K562 (cell line): ENCODE data around the gene PPIH. TPM values are rescaled to one million over a fixed set of nuclear protein-coding genes. Genes with fewer than 3 reads are reported as not detected.
A peak's percentile ranks its signal among the peaks of the same experiment; 100 is the strongest.
"Not testable (repeated sequence)": the region's sequence is repeated elsewhere in the genome, so short reads cannot be mapped to it uniquely, and the experiment has no call there.

Experiments
- ATAC-seq: fragments of 200-7000 bp; cut with Tn5 transposase; 3 replicates; pipeline ENCODE4 v1.9.1; 2020; ENCODE audit warnings: moderate library complexity
- BruUV-seq: library from RNA; stranded (reverse); fragments of 400-500 nt; replicated peaks from 2 replicates; lab custom pipeline; 2021; lab: Mats Ljungman, UMichigan
- CTCF ChIA-PET: fragments of 300-600 bp; formaldehyde crosslinking; extraction: SDS; loops from one replicate; lab custom pipeline; 2021; ENCODE audit warnings: low intra/inter-chr PET ratio; lab: Yijun Ruan, JAX
- POLR2A ChIA-PET: fragments of 300-600, 350-650 bp; sonication (Branson Sonifier 250); formaldehyde crosslinking; extraction: SDS; loops from one replicate; lab custom pipeline; 2021; ENCODE audit warnings: antibody characterized with exemption, inconsistent platforms; lab: Yijun Ruan, JAX
- DNase-seq, 4 experiments: peaks; one replicate each; pipeline versions ENCODE4 v3.0.0 to v3.0.0-alpha.2; 2011 to 2018; ENCODE audit warnings: low spot score in 3 of 4, mixed read lengths in 3 of 4; ENCODE audit errors: extremely low read depth in 1 of 4
- FAIRE-seq: peaks from 2 replicates; lab custom pipeline; 2011; peaks lifted over from hg19 to GRCh38; lab: Jason Lieb, UNC
- H2AFZ ChIP-seq: 2 replicates; pipeline ENCODE4 v1.6.0; 2011; ENCODE audit warnings: low read depth, low read length, control low read depth, inconsistent platforms
- H3K27ac ChIP-seq: fragments of 200-600 bp; 3 replicates; pipeline ENCODE4 v1.8.0; 2011; ENCODE audit warnings: low read depth, mild to moderate bottlenecking, control low read depth, inconsistent platforms, low read length, moderate library complexity, mixed read lengths; ENCODE audit errors: extremely low read depth
- H3K27me3 ChIP-seq, 2 experiments: fragments of 300-600 bp in 1 of 2; 2 replicates in 1 of 2; 3 replicates in 1 of 2; pipeline versions ENCODE4 v1.6.0 to v1.8.0; 2011; ENCODE audit warnings: inconsistent platforms in 2 of 2, low read length in 2 of 2, mild to moderate bottlenecking in 1 of 2, mixed read lengths in 1 of 2, moderate library complexity in 1 of 2; ENCODE audit not compliant: control insufficient read depth in 2 of 2, insufficient read depth in 2 of 2
- H3K36me3 ChIP-seq: fragments of 300-600 bp; 3 replicates; pipeline ENCODE4 v1.8.0; 2011; ENCODE audit warnings: mild to moderate bottlenecking, low read length, inconsistent platforms; ENCODE audit not compliant: control insufficient read depth, insufficient read depth
- H3K4me1 ChIP-seq, 2 experiments: fragments of 200-600 bp in 1 of 2; replicated peaks in 1 of 2; 2 replicates in 1 of 2; 3 replicates in 1 of 2; pipeline versions ENCODE4 v1.5.1 to v1.8.0; 2011; ENCODE audit warnings: inconsistent platforms in 2 of 2, low read length in 2 of 2, mild to moderate bottlenecking in 1 of 2, mixed read lengths in 1 of 2, moderate library complexity in 1 of 2; ENCODE audit not compliant: control insufficient read depth in 2 of 2, insufficient read depth in 2 of 2
- H3K4me2 ChIP-seq: 2 replicates; pipeline ENCODE4 v1.6.1; 2011; ENCODE audit warnings: low read length, control low read depth, inconsistent platforms, mixed read lengths; ENCODE audit not compliant: insufficient read depth
- H3K4me3 ChIP-seq: fragments of 200-600 bp; sonication (generic), shearing (Covaris generic); 2 replicates; pipeline ENCODE4 v1.5.1; 2016; ENCODE audit warnings: control low read depth, inconsistent platforms
- H3K79me2 ChIP-seq: fragments of 200-600 bp; 3 replicates; pipeline ENCODE4 v1.8.0; 2011; ENCODE audit warnings: low read length, inconsistent platforms; ENCODE audit not compliant: control insufficient read depth, insufficient read depth
- H3K9ac ChIP-seq, 2 experiments: 2 replicates each; pipeline versions ENCODE4 v1.6.0 to v1.6.1; 2011; ENCODE audit warnings: low read depth in 2 of 2, low read length in 2 of 2, control low read depth in 1 of 2, inconsistent platforms in 1 of 2, mild to moderate bottlenecking in 1 of 2, mixed read lengths in 1 of 2; ENCODE audit not compliant: insufficient read depth in 1 of 2
- H3K9me1 ChIP-seq: one replicate; pipeline ENCODE4 v1.6.0; 2011; ENCODE audit warnings: inconsistent platforms, mild to moderate bottlenecking, low read length, moderate library complexity; ENCODE audit not compliant: control insufficient read depth, insufficient read depth
- H3K9me3 ChIP-seq: replicated peaks from 2 replicates; pipeline ENCODE4 v1.5.1; 2011; ENCODE audit warnings: low read depth, low read length, inconsistent platforms; ENCODE audit not compliant: control insufficient read depth, insufficient read depth
- H4K20me1 ChIP-seq: replicated peaks from 2 replicates; pipeline ENCODE4 v1.6.1; 2011; ENCODE audit warnings: low read length, inconsistent platforms, mixed read lengths; ENCODE audit not compliant: control insufficient read depth, insufficient read depth
- CBX3 ChIP-seq, 2 experiments: IDR thresholded peaks; 1 replicate in 1 of 2; 2 replicates in 1 of 2; pipeline ENCODE4 v1.6.1; 2012; ENCODE audit warnings: inconsistent platforms in 2 of 2, low read length in 2 of 2, borderline replicate concordance in 1 of 2, control low read depth in 1 of 2
- HLTF ChIP-seq: fragments of 450-650 bp; IDR thresholded peaks from 2 replicates; pipeline ENCODE4 v1.6.1; 2016
- TRIM24 ChIP-seq, 2 experiments: fragments of 450-650 bp; IDR thresholded peaks; 2 replicates each; pipeline ENCODE4 v1.6.1; 2016
- TRIM28 ChIP-seq: fragments of 450-650 bp; IDR thresholded peaks from 2 replicates; pipeline ENCODE4 v1.6.1; 2017
- ZNF280A ChIP-seq: fragments of 450-650 bp; IDR thresholded peaks from 2 replicates; pipeline ENCODE4 v1.6.1; 2018; ENCODE audit warnings: mild to moderate bottlenecking, low read depth; ENCODE audit not compliant: partially characterized antibody
- ZNF384 ChIP-seq: IDR thresholded peaks from 2 replicates; pipeline ENCODE4 v1.6.1; 2012; ENCODE audit warnings: low read depth, low read length, improper control_type of control experiment
- in situ Hi-C: fragments of 300-500 bp; cut with MboI; formaldehyde crosslinking; loops from 4 replicates; pipeline ENCODE4 v1.15.0; 2018; ENCODE audit warnings: inconsistent platforms, mixed read lengths
- intact Hi-C: fragments of 100-400 bp; cut with micrococcal nuclease; formaldehyde crosslinking; loops from 2 replicates; pipeline ENCODE4 v1.14.2; 2022
- polyA plus RNA-seq, 8 experiments: library from polyadenylated mRNA; depleted of rRNA in 4 of 8; stranded (reverse) in 5 of 8; unstranded in 3 of 8; fragments of >200 nt; fragmentation: Nextera tagmentation in 2 of 8; fragmentation: Illumina TruSeq in 1 of 8; extraction: Ambion mirVana in 2 of 8; extraction: Trizol in 1 of 8; gene quantifications; 2 replicates each; pipeline versions ENCODE4 v1.2.1 to v1.2.3, GENCODE V29; 2011 to 2014; ENCODE audit warnings: inconsistent platforms in 1 of 8, missing spikeins in 1 of 8
- total RNA-seq, 7 experiments: library from RNA; depleted of rRNA in 6 of 7; stranded (reverse); fragments of >200 nt in 6 of 7; fragmentation: Illumina TruSeq in 2 of 7; extraction: Trizol in 2 of 7; gene quantifications; 2 replicates each; pipeline versions ENCODE4 v1.2.1 to v1.2.3, GENCODE V29; 2011 to 2021; ENCODE audit warnings: low replicate concordance in 1 of 7

The PPIH gene
- total and polyA plus RNA-seq, 9 of the 15 experiments (the other 6 are each of a cell fraction or from before 2014, with no cell fraction given) = 197 to 470 (median 277) TPM

DNA sequence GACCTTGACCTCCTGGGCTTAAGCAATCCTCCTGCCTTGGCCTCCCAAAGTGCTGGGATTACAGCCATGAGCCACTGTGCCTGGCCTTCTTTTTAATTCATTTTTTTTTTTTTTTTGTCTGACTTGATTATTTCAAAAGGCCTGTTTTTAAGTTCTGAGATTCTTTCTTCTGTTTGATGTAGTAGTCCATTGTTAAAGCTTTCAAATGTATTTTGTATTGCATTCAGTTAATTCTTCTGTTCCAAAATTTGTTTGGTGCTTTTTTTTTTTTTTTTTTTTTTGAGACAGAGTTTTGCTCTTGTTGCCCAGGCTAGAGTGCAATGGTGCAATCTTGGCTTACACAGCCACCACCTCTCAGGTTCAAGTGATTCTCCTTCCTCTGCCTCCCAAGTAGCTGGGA, 56.2 kb downstream of the PPIH start:
- peaks cover 13% of the 10 kb centered on the region; the same call in 2 of the 3 replicates for H3K79me2 ChIP-seq
- DNase-seq, CTCF ChIA-PET, H3K27ac ChIP-seq, H3K9me1 ChIP-seq, intact Hi-C loops, POLR2A ChIA-PET, ATAC-seq, BruUV-seq, H3K27me3 ChIP-seq, H3K9ac ChIP-seq, H4K20me1 ChIP-seq, in situ Hi-C loops, H3K9me3 ChIP-seq, FAIRE-seq, H2AFZ ChIP-seq, H3K4me2 ChIP-seq, H3K4me1 ChIP-seq, H3K4me3 ChIP-seq: not testable (repeated sequence)
- peaks cover 50% of the 10 kb centered on the region for H3K36me3 ChIP-seq
- 0 out of 3 replicates have a peak, but pooled peaks of 1 of the 2 experiments have one; percentile 50 for TF ChIP-seq CBX3 (IDR thresholded peaks at IDR 0.05; ENCODE audit: borderline replicate concordance in 1 of 2, low read length in 2 of 2)
- peak in 1 of 2 experiments; percentile 42; a peak in 2 of 4 replicates for TF ChIP-seq TRIM24 (IDR thresholded peaks at IDR 0.05)
- peak; percentile 76 for TF ChIP-seq ZNF280A
- peak; percentile 74 for TF ChIP-seq ZNF384
- TF ChIP-seq TRIM28 = peak; percentile 67; the same call in 1 of the 2 replicates
- TF ChIP-seq HLTF = peak; percentile 39; the same call in 1 of the 2 replicates
